Testis (tissue), 3 donors: ENCODE data around the gene FURIN. TPM values are rescaled to one million over a fixed set of nuclear protein-coding genes. Genes with fewer than 3 reads are reported as not detected.
"Not testable (repeated sequence)": the region's sequence is repeated elsewhere in the genome, so short reads cannot be mapped to it uniquely, and the experiment has no call there.

ENCODE experiments used
- DNase-seq: peaks from one replicate; pipeline ENCODE4 v3.0.0-alpha.2; 2019
- H3K27ac ChIP-seq, 2 donors: fragments of 200-600 bp; sonication (generic); one replicate each; pipeline ENCODE4 v1.5.1; 2019
- H3K27me3 ChIP-seq: fragments of 200-600 bp; sonication (generic); one replicate; pipeline ENCODE4 v1.5.1; 2019
- H3K36me3 ChIP-seq: fragments of 200-600 bp; sonication (generic); one replicate; pipeline ENCODE4 v1.5.1; 2017; ENCODE audit warnings: low read depth; ENCODE audit errors: missing control alignments
- H3K4me1 ChIP-seq: fragments of 200-600 bp; sonication (generic); one replicate; pipeline ENCODE4 v1.5.1; 2019
- H3K4me3 ChIP-seq, 2 donors: fragments of 200-600 bp; sonication (generic); one replicate each; pipeline ENCODE4 v1.5.1; 2017 to 2019
- H3K9me3 ChIP-seq: fragments of 200-600 bp; sonication (generic); one replicate; pipeline ENCODE4 v1.5.1; 2017
- CTCF ChIP-seq, 3 experiments: fragments of 450-650 bp in 2 of 3; fragments of 200-600 bp in 1 of 3; sonication (generic) in 1 of 3; IDR thresholded peaks; one replicate each; pipeline ENCODE4 v1.5.1; 2016 to 2019; ENCODE audit warnings: antibody characterized with exemption in 3 of 3, mild to moderate bottlenecking in 2 of 3, moderate library complexity in 1 of 3
- POLR2A ChIP-seq: fragments of 450-650 bp; IDR thresholded peaks from one replicate; pipeline ENCODE4 v1.6.1; 2017; ENCODE audit warnings: antibody characterized with exemption, mild to moderate bottlenecking, moderate library complexity
- WGBS, 2 donors: methylation state at CpG; one replicate each; pipeline ENCODE4 v1.1.5; 2018; 5-methylcytosine and 5-hydroxymethylcytosine counted together
- intact Hi-C: fragments of 100-400 bp; cut with DNase I; formaldehyde crosslinking; loops from one replicate; pipeline ENCODE4 v1.15.1; 2023; ENCODE audit warnings: low total_unique reads
- polyA plus RNA-seq: library from polyadenylated mRNA; stranded (reverse); fragments of 350-450 nt; fragmentation: Illumina TruSeq; extraction: RNeasy Lipid Tissue Mini Kit (QIAGEN cat#74804); gene quantifications from one replicate; pipeline ENCODE4 v1.2.3, GENCODE V29; 2014; ENCODE audit warnings: low read depth, low replicate concordance; ENCODE audit not compliant: insufficient read depth
- total RNA-seq, 2 donors: library from RNA; depleted of rRNA; stranded (reverse); fragments of >200 nt; gene quantifications; one replicate each; pipeline ENCODE4 v1.2.3, GENCODE V29; 2016

FURIN gene
- total and polyA plus RNA-seq, 3 donors from 2014 or later: 21.5 to 32.1 (median 23.1) TPM

GRCh38 chr15:90822204-90822955 is 46.0 kb upstream of the FURIN start:
- Histone ChIP-seq H3K4me1 (peaks cover 12% of the 10 kb centered on the region), H3K36me3 (no peaks in the 10 kb centered on the region), H3K27ac (no peak overlapping the region), H3K9me3 (no peaks in the 10 kb centered on the region), H3K27me3 (no peaks in the 10 kb centered on the region), H3K4me3 (no peak overlapping the region)
- intact Hi-C loops: no loop called here
- TF ChIP-seq CTCF (IDR thresholded peaks at IDR 0.05) (no peak), POLR2A (no peak)
- no peak for DNase-seq
- 80 to 93% methylated on average over 8 of the region's 8 CpGs for WGBS, 2 donors

DNA sequence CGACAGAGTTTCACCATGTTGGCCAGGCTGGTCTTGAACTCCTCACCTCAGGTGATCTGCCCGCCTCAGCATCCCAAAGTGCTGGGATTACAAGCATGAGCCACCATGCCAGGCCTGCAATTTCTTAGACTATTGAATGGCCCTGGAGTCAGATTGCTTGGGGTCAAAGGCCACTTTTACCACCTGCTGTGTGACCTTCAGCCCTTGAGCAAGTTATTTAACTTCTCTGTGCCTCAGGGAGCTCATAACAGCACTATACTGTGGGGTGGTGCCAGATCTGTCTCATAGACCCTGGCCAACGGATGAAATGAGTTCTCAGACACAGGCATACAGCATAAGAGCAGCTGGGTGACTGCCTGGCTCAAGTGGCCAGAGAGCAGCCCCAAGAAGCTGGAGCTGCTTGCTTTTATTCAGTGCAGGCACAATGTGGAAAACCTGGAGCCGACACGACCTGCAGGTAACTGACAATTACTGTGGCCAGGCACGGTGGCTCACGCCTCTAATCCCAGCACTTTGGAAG is 44.9 kb upstream of the FURIN start:
- H3K9me3 ChIP-seq: no peaks in the 10 kb centered on the region
- 86 to 93% methylated on average over 6 to 7 of the region's 7 CpGs for WGBS, 2 donors
- TF ChIP-seq CTCF (IDR thresholded peaks at IDR 0.05) (no peak), POLR2A (no peak)
- H3K27me3 ChIP-seq: no peaks in the 10 kb centered on the region
- no peak overlapping the region for H3K27ac ChIP-seq
- H3K4me3 ChIP-seq: no peak overlapping the region
- no peak for DNase-seq
- intact Hi-C loops: no loop called here
- no peaks in the 10 kb centered on the region for H3K36me3 ChIP-seq
- H3K4me1 ChIP-seq: peaks cover 9% of the 10 kb centered on the region

GRCh38 chr15:90825115-90825899 is 43.1 kb upstream of the FURIN start:
- WGBS, 2 donors: 75 to 83% methylated on average over 10 to 46 of the region's 49 CpGs

DNA sequence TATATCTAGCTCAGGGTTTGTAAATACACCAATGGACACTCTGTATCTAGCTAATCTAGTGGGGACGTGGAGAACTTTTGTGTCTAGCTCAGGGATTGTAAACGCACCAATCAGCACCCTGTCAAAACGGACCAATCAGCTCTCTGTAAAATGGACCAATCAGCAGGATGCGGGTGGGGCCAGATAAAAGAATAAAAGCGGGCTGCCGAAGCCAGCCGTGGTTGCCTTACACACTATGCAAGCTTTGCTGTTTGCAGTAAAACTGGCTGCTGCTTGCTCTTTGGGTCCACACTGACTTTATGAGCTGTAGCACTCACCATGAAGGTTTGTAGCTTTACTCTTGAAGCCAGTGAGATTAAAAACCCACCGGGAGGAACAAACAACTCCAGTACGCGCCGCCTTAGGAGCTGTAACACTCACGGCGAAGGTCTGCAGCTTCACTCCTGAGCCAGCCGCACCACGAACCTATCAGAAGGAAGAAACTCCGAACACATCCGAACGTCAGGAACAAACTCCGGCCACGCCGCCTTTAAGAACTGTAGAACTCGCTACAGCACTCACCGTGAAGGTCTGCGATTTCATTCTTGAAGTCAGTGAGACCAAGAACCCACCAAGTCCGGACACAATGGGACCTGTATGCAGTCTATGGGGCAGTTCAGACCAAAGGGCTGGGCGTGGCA is 42.0 kb upstream of the FURIN start:
- H3K9me3 ChIP-seq, intact Hi-C loops, H3K27me3 ChIP-seq, H3K27ac ChIP-seq, H3K36me3 ChIP-seq, H3K4me1 ChIP-seq: not testable (repeated sequence)
- 77 to 80% methylated on average over 24 to 26 of the region's 26 CpGs for WGBS, 2 donors
- peak; percentile 66 for DNase-seq
- H3K4me3 ChIP-seq: peak overlapping the region in 1 of 2 donors; percentile 33

More at GRCh38 chr15:90825115-90825899, 43.1 kb upstream of the FURIN start:
- H3K27me3 ChIP-seq, H3K4me1 ChIP-seq, intact Hi-C loops, H3K36me3 ChIP-seq, H3K27ac ChIP-seq, H3K9me3 ChIP-seq, DNase-seq: not testable (repeated sequence)
- peak overlapping the region; percentile 12 to 36 for H3K4me3 ChIP-seq

DNA sequence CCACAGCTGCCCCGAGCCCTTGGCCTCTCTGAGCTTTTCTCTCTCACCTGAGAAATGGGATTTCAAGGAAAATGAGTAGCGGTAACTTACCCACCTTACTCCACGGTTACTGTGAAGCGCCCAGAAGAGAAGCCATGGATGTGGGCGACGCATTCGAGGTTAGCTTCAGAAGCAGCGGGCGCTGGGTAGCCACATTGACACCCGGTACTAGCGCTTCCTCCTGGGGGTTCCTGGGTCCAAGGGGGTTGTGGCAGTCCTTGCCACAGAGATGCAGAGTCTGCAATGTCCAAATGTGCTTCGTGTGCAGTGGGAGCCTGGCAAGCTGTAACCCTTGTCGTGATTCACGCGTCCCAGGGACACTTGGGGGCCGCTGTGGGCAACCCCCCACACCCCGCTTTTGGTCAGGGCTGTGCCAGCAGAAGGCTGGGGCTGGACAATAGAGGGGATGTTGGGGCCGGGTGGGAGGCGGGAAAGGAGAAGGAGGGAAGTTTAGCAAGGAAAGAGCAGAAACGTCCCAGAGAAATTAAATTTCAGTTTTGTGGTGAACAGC is 41.4 kb upstream of the FURIN start:
- H3K27ac ChIP-seq: no peak overlapping the region
- no peak for TF ChIP-seq POLR2A
- TF ChIP-seq CTCF (IDR thresholded peaks at IDR 0.05): no peak
- H3K27me3 ChIP-seq: no peaks in the 10 kb centered on the region
- H3K36me3 ChIP-seq: no peaks in the 10 kb centered on the region
- DNase-seq: no peak
- intact Hi-C loops: no loop called here
- H3K9me3 ChIP-seq: no peaks in the 10 kb centered on the region
- WGBS, 2 donors: 68 to 81% methylated on average over 20 of the region's 20 CpGs
- no peaks in the 10 kb centered on the region for H3K4me1 ChIP-seq
- H3K4me3 ChIP-seq: peak overlapping the region in 1 of 2 donors; percentile 33
